ENCODE data around the gene OR2A25.

OR2A25 gene

DNA sequence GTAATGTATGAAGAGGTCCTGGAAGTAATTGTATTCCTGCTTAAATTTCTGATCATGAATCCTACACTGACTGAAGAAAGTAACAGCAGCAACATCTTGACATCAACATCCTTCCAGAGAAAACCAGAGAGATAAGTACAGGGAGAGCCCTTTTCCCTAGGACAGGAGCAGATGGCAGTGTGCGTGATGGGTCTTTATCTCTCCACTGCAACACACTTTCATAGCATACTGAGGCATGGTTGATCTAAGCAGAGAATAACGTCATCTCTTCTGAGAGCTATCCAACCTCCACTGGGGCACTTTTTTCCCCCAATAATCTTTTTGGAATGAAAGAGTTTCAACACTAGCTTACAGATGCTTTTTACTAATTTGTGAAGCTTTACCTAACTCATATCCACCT lies 342 bp downstream of the OR2A25 start:
- no peak overlapping the region for H3K4me3 ChIP-seq (ENCODE audit: low read depth, low read length)

DNA sequence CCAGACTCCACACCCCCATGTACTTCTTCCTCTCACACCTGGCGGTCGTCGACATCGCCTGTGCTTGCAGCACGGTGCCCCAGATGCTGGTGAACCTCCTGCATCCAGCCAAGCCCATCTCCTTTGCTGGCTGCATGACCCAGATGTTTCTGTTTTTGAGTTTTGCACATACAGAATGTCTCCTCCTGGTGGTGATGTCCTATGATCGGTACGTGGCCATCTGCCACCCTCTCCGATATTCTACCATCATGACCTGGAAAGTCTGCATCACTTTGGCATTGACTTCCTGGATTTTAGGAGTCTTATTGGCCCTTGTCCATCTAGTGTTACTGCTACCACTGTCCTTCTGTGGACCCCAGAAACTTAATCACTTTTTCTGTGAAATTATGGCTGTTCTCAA lies 4.8 kb downstream of the OR2A25 start:
- no peak overlapping the region for H3K4me3 ChIP-seq (ENCODE audit: low read depth, low read length)

DNA sequence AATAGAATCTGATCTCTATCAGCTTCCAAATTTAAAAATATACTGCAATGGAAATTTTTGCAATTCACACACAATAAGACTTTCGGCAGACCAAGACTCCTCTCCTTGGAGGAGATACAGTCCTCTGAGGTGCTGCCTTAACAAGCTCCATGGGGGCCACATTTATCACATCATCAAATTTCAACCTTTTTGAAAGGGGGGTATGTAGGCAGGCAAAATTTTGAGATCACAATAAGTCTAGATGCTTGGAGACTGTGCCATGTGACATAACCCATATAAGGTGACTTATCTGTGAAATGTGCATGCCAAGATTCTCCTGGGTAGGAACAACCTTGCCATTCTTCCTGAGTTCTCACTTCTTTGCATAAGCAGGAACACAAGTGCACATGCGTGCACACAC lies 16.4 kb downstream of the OR2A25 start, which contains the start of gene OR2A12:
TSS of gene OR2A12 (plus strand) at position 301 of the 400 bp plus-strand sequence. CDS start 8,830 bp downstream, outside the sequence.
- H3K4me3 ChIP-seq (ENCODE audit: low read depth, low read length): no peak within 1 kb of the TSS

DNA sequence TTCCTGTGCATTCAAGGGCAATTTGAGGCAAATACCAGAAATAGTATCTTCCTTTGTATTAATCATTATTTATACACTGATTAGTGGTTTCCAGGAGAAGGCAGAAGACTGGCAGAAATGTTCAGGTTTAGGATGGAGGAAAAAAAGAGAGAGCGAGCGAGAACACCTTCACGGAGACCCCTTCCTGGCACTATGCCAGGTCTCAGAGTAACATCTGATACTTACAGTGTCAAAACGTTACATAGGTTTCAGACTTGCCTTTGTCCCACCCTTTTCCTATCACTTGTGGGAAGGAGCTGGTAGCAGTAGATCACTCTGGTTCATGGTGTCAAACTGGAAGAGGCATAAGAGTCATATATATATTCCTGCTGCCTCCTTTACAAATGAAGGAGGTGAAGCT lies 17.1 kb downstream of the OR2A25 start:
- H3K4me3 ChIP-seq (ENCODE audit: low read depth, low read length): no peak overlapping the region

DNA sequence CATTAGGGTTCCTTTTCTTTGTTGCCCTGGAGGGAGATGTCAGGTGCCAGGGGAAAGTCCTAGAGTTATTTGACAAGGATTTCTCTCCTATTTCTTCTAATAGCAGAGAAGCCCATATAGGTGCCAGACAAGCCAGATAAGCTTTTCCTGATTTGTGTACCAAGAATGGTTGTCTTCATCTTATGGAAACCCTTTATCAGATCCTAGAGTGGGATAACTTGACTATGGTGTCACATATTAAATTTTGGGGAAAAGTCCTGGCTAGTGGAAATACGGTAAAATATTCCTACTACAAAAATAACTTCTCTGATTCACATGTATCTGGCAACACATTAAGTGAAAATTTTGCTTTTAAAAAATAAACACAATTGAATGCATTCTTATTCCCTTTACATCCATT lies 17.6 kb downstream of the OR2A25 start:
- H3K4me3 ChIP-seq (ENCODE audit: low read depth, low read length): no peak overlapping the region

DNA sequence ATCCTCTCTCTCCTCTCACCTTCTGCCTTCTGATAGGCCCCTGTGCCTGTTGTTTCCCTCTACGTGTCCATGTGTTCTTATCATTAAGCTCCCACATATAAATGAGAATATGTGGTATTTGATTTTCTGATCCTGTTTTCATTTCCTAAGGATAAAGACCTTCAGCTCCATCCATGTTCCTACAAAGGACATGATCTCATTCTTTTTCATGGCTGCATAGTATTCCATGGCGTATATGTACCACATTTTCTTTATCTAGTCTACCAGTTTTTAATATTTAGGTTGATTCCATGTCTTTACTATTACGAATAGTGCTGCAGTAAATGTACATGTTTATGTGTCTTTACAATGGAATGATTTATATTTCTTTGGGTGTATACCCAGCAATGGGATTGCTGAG lies 21.1 kb downstream of the OR2A25 start:
- no peak overlapping the region for H3K4me3 ChIP-seq (ENCODE audit: low read depth, low read length)

DNA sequence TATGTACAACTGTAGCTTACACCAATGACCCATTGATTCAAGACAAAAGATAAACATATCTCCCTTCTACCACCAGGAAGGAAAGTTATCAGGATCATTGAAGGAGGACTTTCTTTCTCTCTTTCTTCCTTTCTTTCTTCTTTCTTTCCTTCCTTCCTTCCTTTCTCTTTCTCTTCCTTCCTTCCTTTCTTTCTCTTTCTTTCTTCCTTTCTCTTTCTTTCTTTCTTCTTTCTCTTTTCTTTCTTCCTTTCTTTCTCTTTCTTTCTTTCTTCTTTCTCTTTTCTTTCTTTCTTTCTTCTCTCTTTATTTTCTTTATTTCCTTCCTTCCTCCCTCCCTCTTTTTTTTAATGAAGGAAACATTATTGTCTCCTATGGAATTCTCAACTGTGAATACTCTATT lies 29.2 kb downstream of the OR2A25 start:
- no peak overlapping the region for H3K4me3 ChIP-seq (ENCODE audit: low read depth, low read length)

DNA sequence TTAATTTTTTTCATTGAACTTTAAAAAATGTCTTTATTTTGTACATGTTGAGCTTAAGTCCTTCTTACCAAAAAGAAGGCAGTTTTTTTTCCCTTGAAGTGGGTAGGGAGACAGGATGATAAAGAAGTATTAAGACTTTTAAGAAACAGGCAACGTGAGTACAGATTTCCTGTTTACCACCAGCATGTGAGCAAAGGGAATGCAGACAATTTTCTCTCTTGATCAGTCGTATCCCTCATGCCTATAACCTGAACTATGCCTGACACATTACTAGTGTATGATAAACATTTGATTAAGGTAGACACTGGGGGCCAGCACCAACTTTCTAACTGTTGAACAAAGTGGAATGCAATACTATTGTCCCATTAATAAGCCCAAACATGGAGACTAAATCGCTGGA lies 31.0 kb downstream of the OR2A25 start:
- H3K4me3 ChIP-seq (ENCODE audit: low read depth, low read length): no peak overlapping the region

DNA sequence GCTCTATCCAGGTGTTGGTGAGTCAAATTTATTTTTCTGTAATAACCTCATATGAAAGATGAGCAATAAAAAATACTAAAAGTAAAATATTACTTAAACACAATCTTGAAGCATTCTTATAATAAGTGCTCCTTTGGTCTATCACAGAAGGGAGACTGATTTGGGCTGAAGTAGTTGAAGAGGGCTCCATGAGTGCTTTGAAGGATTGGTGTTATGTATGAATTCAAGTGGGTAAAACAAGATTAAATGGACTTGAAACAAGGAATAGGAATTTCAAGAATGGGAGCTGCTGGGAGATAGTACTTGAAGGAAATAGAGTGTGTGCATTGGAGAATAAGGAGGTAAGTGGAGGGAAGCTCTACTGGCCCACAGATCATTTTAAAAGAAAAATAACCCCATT lies 32.4 kb downstream of the OR2A25 start:
- H3K4me3 ChIP-seq (ENCODE audit: low read depth, low read length): no peak overlapping the region

DNA sequence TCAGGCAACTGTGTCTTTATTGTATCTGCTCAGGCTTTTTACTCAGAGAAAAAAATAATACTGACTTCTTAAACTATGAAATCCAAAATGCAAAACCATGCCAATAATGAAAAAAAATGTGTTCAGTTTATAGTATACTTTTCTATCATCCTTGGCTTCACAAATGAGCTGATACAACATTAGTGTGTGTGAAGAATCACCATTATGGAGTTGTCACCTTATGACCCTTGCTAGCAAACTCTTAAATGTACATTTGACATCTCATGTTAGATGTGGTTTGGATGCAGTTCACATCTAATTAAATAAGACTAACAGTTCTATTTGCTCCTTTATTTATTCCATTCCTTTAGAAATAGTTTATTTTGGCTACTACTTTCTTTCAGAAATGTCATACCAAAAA lies 35.6 kb downstream of the OR2A25 start:
- no peak overlapping the region for H3K4me3 ChIP-seq (ENCODE audit: low read depth, low read length)

DNA sequence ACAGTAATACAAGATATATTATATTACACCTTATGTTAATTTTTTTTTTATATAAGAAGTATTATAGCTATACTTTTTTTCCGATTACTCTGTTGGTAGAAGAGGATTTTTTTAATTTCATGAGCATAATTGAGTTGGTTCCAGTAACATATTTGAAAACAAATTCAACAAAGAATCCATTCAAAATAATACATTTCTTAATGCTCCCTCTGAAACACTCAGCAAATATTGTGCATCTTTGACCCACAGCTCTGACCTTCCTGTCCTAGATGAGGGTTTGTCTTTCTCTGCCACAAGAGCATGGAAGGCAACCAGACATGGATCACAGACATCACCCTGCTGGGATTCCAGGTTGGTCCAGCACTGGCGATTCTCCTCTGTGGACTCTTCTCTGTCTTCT lies 39.7 kb downstream of the OR2A25 start, which contains the start of gene OR2A2:
TSS of gene OR2A2 (plus strand) at position 301 of the 400 bp plus-strand sequence. CDS start at position 301, 0 bp downstream.
- no peak within 1 kb of the TSS for H3K4me3 ChIP-seq (ENCODE audit: low read depth, low read length)

DNA sequence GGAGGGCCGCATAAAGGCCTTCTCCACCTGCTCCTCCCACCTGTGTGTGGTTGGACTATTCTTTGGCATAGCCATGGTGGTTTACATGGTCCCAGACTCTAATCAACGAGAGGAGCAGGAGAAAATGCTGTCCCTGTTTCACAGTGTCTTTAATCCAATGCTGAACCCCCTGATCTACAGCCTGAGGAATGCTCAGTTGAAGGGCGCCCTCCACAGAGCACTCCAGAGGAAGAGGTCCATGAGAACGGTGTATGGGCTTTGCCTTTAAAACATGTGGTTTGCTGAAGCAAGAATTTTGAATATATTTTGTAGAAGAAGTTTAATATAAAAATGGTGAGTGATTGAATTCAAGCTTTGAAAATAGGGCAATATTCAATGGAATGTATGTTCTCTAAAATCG lies 40.7 kb downstream of the OR2A25 start:
- H3K4me3 ChIP-seq (ENCODE audit: low read depth, low read length): no peak overlapping the region

DNA sequence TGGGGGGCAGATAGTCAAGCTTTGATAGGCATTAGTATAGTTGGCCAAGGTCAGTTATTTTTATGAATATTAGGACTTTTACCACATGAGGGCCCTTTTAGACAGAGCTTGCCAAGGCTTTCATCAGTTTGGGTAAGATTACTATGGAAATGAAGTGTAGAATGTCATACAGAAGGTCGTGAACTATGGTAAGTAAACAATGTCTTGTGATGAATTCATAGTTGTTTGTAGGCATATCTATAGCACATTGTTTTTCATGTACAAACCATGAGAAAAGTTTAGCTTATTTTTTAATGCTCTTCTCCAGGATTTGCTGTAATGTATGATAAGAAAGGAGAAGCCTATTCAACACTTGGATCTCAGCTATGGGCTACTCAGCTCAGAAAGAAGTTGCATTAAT lies 44.0 kb downstream of the OR2A25 start:
- H3K4me3 ChIP-seq (ENCODE audit: low read depth, low read length): no peak overlapping the region

DNA sequence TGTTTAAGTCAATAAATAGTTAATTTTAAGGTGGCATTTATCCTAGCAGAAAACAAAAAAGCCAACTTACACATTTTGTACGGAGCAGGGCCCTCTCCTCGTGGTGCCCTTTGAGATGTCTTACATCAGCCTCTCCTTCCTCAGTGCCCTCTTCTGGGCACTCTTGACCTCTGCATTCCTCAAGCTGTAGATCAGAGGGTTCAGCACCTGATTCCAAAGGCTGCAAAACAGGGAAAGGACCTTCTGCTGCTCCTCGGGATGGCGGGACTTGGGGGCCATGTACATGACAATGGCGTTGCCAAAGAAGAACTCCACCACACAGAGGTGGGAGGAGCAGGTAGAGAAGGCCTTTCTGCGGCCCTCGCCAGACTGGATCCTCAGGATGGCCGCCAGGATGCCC lies 48.7 kb downstream of the OR2A25 start:
- no peak overlapping the region for H3K4me3 ChIP-seq (ENCODE audit: low read depth, low read length)

DNA sequence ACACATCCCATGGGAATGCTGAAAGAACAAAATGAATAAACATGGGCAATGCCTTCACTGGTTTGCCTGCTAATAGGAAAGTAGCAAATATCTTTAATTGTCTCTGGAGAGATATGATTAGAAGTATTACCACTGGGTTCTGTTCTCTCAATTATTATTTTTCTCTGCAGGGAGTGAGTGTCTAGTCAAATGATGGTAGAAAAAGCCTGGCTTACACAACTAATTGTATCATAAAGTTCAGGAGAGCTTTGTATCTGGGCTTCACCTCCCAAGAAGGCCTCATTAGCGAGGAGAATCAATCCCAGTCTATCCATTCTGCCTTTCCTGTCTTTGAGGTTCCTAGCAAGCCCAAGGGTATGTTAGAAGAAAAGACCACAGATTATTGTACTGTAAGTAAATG lies 53.3 kb downstream of the OR2A25 start, which contains the start of gene OR2A14:
TSS of gene OR2A14 (plus strand) at position 301 of the 400 bp plus-strand sequence. CDS start 5,937 bp downstream, outside the sequence.
- no peak within 1 kb of the TSS for H3K4me3 ChIP-seq (ENCODE audit: low read depth, low read length)
